GM18867 (cell line): ENCODE results near the gene HK1.
"Not testable (repeated sequence)": the region's sequence is repeated elsewhere in the genome, so short reads cannot be mapped to it uniquely, and the experiment has no call there.

Source experiments
- ATAC-seq: cut with Tn5 transposase; IDR thresholded peaks from one replicate; pipeline ENCODE4 v1.9.1; 2021; ENCODE audit warnings: mild to moderate bottlenecking, moderate library complexity; ENCODE audit not compliant: unreplicated experiment

HK1 gene

DNA sequence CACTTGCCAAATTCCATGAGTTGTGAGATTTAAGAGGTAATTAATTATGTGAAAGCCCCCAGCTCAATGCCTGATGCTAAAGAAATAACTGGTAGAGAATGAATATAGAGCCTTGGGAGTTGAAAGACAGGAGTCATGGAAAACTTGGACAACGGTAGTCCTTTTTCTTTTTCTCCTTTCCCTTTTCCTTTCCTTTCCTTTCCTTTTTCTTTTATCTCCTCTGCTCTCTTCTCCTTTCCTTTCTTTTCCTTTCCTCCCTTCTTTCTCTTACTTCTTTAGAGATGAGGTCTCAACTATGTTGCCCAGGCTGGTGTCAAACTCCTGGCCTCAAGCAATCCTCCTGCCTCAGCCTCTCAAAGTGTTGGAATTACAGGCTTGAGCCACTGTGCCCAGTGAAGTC is 165.1 kb downstream of the HK1 start:
- ATAC-seq = no peak

DNA sequence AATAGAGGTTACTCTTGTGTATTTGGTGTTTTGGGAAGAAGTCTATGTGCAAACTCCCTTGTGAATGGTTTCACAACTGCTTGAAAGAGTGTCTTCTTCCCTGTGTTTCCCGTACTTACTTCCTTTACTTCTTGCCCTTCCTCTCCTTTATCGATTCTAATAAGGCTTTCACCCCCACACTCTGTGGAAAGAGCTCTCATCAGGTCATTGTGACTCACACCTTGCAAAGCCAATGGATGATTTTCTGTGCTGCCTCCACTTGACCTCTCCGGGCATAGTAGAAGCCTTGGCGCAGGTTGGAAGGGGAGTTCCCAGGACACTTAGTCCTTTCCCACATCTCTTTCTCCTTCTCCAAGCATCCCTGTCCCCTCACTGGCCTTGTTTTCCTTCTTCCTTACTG is 166.7 kb downstream of the HK1 start:
- no peak for ATAC-seq

DNA sequence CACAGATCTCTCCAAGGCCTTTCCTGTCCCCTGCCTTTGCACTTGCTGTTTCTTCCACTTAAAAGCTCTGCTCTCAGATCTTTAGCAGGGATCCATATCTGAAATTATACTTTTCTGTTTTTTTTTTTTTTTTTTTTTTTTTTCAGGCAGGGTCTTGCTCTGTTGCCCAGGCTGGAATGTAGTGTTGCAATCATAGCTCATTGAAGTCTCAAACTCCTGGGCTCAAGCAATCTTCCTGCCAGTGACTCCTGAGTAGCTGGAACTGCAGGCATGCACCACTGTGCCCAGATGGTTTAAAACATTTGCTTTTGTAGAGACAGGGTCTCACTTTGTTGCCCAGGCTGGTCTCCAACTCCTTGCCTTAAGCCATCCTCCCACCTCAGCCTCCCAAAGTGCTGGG is 167.9 kb downstream of the HK1 start:
- no peak for ATAC-seq

DNA sequence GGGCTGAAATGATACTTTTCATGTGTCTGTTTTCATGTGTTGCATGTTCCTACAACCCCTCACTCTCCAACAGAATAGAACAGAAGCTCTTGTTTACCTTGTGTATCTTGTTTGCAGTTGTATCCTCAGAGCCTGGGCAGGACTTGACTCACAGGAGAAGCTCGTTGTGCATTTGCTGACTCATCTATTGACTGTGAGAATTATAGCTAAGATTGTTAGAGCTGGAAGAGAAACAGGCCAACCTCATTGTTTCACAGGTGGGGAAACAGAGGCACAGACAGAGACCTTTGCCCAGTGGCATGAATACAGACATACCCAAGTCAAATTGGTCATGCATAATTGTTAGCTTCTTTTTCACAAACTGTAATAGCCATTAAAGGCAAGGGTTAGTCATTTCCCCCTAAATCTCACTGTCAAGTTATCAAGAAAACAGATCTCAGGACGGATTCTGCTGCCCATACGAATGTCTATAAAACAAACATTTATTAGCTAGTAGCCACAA is 168.4 kb downstream of the HK1 start:
- no peak for ATAC-seq

DNA sequence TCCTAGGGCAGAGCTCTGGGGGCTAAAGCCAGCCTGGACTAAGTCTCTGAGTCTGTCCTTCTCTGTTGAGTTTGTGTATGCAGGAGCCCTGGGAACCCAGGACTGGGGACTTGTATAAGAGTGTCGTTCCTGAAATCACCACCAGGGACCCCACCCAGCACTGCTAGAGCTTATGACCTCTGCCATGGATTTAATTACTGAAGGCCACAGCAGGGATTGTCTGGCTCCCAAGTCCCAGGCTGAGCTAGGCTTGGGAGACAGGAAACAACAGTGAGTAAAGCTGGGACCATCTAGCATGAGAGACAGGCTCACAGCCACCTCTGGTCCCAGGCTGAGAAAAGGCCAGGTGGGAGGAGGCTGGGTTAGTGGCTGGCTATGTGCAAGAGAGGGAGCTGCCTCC is 171.5 kb downstream of the HK1 start:
- ATAC-seq = peak; percentile 67

DNA sequence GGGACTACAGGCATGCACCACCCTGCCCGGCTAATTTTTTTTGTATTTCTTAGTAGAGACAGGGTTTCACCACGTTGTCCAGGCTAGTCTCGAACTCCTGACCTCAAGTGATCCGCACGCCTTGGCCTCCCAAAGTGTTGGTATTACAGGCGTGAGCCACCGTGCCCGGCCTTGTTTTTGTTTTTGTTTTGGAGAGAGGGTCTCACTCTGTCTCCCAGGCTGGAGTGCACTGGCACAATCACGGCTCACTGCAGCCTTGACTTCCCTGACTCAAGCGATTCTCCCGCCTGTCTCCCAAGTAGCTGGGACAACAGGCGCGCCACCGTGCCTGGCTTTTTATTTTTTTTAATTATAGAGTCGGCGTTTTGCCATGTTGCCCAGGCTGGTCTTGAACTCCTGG is 172.1 kb downstream of the HK1 start:
- ATAC-seq = not testable (repeated sequence)

DNA sequence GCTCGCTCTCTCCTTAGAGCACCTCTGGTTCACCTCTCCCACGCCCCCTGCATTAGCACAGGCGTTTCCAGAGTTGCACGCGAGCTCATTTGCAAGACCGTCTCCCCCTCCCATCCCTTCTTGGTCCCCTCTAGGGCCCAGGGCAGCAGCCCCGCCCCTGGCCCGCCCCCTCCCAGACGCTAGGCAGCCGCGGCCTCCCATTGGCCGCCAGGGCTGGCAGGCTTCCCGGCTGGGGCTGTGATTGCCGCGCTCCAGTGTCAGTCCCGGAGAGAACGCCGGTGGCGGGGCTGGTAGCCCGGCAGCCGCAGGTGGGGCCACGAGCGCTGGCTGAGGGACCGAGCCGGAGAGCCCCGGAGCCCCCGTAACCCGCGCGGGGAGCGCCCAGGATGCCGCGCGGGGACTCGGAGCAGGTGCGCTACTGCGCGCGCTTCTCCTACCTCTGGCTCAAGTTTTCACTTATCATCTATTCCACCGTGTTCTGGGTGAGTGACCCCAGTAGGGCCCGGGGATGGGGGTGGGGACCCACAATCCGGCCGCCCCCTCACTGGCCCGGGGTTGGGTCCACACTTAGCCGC is 173.0 kb downstream of the HK1 start, which contains the start of gene TSPAN15:
TSS of gene TSPAN15 (plus strand) at position 257 of the 575 bp plus-strand sequence. CDS start at position 387, 130 bp downstream.
- ATAC-seq = peak; percentile 89
